ENCODE data around the gene DNAI7.

DNAI7 gene

DNA sequence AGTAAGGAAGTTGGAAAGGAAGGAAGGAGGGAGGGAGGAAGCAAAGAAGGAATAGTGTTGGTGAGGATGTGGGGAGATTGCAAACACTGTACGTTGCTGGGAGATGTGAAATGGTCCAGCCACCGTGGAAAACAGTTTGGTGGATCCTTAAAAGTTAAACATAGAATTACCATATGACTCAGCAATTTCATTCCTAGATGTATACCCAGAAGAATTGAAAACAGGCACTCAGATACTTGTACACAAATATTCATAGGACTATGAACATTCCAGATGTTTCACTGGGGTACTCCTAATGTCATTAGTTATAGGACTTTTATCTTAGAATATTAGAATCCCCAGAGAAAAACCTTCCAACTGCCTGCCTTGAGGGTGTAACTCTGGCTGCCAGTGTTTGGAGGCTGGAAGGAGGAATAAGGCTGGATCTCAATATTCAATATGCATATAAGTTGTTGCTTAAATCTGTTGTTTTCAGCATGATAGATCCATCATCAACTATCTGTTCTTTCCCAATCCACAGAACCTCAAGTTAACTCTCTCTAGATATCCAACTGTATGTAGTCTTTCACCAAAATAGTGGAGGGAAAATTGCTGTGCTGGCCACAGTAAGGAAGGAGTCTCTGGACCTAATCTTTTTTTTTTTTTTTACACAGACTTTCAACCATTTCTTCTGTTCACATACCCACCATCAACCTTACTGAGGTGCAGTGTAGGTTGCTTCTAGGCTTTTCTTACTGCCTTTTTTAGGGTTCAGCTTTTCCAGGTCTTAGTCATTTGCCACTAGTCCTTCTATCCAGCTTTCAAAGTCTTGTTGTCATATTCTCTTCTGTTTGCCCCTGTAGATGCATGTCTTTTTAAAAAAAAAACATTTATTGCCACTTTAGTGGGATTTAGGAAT is 94.5 kb downstream of the DNAI7 start:
- peak in 2 of 4 experiments; percentile 7 for DNase-seq

DNA sequence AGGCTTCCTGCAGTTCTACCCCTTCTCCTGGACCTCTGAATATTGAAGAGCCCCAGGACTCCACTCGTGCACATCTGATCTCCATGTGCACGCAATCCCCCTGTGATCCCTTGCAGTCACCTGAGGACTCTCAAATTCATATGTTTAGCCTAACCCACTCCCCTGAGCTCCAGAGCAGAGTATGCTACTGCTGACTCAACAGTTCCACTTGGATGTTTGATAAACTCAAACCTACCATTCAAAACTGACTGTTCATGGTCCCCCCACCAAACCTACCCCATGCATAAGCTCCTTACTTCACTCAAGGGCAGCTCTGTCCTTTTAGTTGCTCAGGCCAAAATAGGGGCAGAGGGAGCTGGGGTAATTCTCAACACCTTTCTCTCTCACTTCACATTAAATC is 96.0 kb downstream of the DNAI7 start:
- DNase-seq: no peak

DNA sequence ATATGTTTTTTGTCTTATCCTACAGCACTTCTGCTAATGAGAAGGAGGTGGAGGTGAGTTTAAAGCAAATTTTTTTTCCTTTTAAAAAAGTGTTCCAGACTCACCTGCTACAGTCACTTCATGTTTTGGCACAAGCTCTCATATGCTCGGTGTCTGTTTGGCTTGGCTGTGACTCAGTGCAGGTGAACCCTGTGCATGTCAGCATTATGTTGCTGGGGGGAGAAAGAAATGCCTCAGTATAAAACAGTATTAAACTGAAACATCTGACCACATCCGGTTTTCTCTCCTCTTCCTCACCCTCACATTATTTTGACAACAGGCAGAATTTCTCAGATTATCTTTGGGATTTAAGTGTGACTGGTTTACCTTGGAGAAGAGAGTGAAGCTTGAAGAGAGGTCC is 105.2 kb downstream of the DNAI7 start:
- no peak for DNase-seq

DNA sequence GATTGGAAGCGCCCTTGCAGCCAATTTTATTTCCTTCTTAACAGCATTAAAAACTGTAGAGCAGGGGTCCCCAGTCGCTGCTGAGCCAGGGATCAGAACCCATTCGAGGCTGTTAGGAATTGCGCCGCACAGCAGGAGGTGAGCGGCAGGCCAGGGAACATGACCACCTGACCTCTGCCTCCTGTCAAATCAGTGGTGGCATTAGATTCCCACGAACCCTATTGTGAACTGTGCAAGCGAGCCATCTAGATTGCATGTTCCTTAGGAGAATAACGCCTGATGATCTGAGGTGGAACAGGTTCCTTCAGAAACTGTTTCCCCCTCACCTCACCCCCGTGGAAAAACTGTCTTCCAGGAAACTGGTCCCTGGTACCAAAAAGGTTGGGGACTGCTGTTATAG is 107.4 kb downstream of the DNAI7 start:
- no peak for DNase-seq

DNA sequence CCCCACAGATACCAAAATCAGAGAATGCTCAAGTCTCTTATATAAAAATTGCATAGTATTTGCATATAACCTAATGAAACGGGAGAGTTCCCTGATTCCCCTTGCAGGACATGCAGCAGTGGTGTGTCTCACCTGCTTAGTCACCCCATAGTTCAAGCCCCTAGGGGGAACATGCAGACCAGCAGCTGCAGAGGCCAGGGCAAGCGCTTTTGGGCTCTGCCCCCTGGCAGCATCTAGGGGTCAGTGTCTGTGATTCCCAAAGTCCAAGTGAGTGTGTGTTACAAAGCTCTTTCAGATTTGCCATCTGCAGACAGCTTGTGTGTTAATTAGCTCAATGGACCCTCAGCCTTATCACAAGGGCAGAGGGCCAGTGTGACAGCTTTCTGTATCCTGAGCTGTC is 110.1 kb downstream of the DNAI7 start:
- no peak for DNase-seq

GRCh38 chr12:25083211-25083610 is 111.7 kb downstream of the DNAI7 start:
- DNase-seq: no peak

DNA sequence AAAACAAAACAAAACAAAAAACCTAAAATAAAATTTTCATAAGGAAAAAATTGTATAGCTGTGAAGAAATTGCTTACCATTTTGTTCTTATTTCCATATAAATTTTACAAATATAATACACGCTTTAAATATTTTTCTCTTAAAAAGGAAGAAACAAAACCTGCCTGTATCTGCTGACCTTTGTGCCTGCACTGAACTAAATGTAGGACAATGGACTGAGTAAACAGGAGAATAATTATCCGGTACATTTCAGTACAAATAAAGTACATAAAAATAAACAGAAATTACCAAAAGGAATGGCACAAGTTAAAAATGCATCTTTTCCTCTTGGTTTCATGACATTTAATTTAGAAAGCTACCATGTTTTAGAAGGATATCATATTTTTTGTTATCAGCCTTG is 112.3 kb downstream of the DNAI7 start:
- DNase-seq: no peak

GRCh38 chr12:25079393-25079792 is 115.6 kb downstream of the DNAI7 start:
- no peak for DNase-seq

GRCh38 chr12:25074954-25075353 is 120.0 kb downstream of the DNAI7 start:
- peak in 2 of 4 experiments; percentile 19 to 46 for DNase-seq

GRCh38 chr12:25074113-25074512 is 120.8 kb downstream of the DNAI7 start:
- peak in 2 of 4 experiments; percentile 3 to 4 for DNase-seq

DNA sequence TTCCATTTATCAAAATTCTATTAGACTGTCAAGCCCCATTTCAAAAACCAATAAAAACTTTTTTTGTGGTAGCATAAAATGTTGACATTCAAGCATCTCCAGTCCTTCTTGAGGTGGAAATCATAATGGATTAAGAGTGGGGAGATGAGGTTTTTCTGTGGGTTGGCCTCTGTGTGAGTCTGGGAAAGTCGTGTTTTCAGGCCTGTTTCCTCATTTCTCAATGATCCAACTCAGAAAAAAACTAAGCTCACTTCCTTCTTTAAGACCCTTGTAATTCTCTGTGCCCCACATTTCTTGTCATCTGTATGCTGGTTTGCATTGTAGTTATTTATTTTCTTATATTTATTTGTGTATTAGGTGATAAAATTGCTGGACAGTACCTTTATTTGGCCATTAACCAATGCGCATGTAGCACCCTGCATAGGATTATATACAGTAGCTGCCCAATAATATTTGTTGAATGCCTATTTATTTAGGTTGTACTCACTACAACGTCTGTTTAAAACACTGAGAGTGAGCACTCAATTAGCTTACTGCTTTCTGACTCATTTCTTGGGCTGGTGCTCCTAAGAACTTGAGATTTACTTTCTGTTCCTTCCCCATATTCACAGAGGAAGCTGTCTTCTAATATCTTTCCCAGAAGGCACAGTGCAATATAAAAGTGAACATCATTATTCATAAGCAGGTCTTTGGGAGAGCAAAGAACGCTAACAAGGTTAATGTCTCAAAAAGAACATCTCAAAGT is 121.9 kb downstream of the DNAI7 start:
- DNase-seq: peak; percentile 54 to 77 (median 64)

- peak in 3 of 4 experiments; percentile 22 to 64 (median 56) for DNase-seq
These were observed 123.6 kb downstream of the DNAI7 start for GRCh38 chr12:25071366-25071765.

DNA sequence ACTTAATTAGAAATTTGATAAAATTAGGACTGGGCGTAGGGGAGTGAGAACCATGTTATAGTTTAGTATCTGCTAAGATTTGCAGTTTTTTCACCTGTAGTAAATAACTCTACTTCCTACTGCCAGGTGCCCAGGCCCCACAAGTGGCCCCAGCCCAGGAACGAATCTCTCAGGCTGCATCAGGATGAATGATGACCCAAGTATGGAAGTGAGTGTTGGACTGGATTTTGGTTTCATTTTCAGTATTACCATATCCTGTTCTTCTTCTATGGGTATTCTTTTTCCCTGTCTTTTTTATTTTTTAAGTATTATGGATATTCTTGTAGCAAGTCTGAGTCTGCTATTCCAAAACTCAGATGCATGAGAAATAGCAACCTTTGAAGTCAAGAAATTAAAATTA is 125.7 kb downstream of the DNAI7 start:
- no peak for DNase-seq

DNA sequence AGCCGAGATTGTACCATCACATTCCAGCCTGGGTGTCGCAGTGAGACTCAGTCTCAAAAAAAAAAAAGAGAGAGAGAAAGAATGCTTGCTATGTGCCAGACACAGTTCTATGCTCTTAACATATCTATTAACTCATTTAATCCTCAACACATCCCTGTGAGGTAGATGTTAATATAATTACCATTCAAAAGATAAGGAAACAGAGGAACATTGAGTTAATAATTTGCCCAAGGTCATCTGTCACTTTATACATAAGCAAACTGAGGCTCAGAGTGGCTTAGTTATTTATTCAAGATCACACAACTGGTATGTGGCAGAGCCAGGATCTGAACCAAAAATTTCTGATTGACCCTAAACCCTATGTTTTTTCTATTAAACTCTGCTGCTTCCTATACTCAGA is 129.9 kb downstream of the DNAI7 start:
- DNase-seq: no peak

- DNase-seq: no peak
These were observed 130.9 kb downstream of the DNAI7 start for GRCh38 chr12:25063873-25064628.

- DNase-seq: peak in 1 of 4 experiments; percentile 15
These were observed 136.3 kb downstream of the DNAI7 start for GRCh38 chr12:25058658-25059058.
